ENCODE data around the gene NRP1. TPM values are rescaled to one million over a fixed set of nuclear protein-coding genes. Genes with fewer than 3 reads are reported as not detected.
A peak's percentile ranks its signal among the peaks of the same experiment; 100 is the strongest.
"Not testable (repeated sequence)": the region's sequence is repeated elsewhere in the genome, so short reads cannot be mapped to it uniquely, and the experiment has no call there.

Gene NRP1
- total RNA-seq, 1 experiment from 2014 or later, result 39.6 TPM

- DNase-seq (ENCODE audit: low spot score), result no peak
Observed at GRCh38 chr10:33150146-33150545, 184.3 kb downstream of the NRP1 start.

GRCh38 chr10:33147013-33147310 is 187.5 kb downstream of the NRP1 start:
- no peak for DNase-seq (ENCODE audit: low spot score)

GRCh38 chr10:33146189-33147012 is 188.1 kb downstream of the NRP1 start:
- DNase-seq (ENCODE audit: low spot score), result no peak

- DNase-seq (ENCODE audit: low spot score), result no peak
Observed at GRCh38 chr10:33145451-33146188, 188.8 kb downstream of the NRP1 start.

GRCh38 chr10:33143160-33143728 is 191.2 kb downstream of the NRP1 start:
- peak; percentile 52 for DNase-seq (ENCODE audit: low spot score)

- no peak for DNase-seq (ENCODE audit: low spot score)
Observed at GRCh38 chr10:33142295-33142694, 192.2 kb downstream of the NRP1 start.

- DNase-seq (ENCODE audit: low spot score), result no peak
Observed at GRCh38 chr10:33141251-33141650, 193.2 kb downstream of the NRP1 start.

- DNase-seq (ENCODE audit: low spot score), result no peak
Observed at GRCh38 chr10:33139181-33139646, 195.3 kb downstream of the NRP1 start.

- DNase-seq (ENCODE audit: low spot score), result not testable (repeated sequence)
Observed at GRCh38 chr10:33138686-33139085, 195.8 kb downstream of the NRP1 start.

- DNase-seq (ENCODE audit: low spot score), result no peak
Observed at GRCh38 chr10:33137356-33138005, 197.0 kb downstream of the NRP1 start.

GRCh38 chr10:33136781-33137180 is 197.7 kb downstream of the NRP1 start:
- no peak for DNase-seq (ENCODE audit: low spot score)

- no peak for DNase-seq (ENCODE audit: low spot score)
Observed at GRCh38 chr10:33136271-33136670, 198.2 kb downstream of the NRP1 start.

- peak; percentile 92 for DNase-seq (ENCODE audit: low spot score)
Observed at GRCh38 chr10:33134011-33134751, 200.3 kb downstream of the NRP1 start.

GRCh38 chr10:33133557-33133956 is 200.9 kb downstream of the NRP1 start:
- no peak for DNase-seq (ENCODE audit: low spot score)

GRCh38 chr10:33132626-33133025 is 201.8 kb downstream of the NRP1 start:
- DNase-seq (ENCODE audit: low spot score), result no peak

GRCh38 chr10:33129996-33130386 is 204.5 kb downstream of the NRP1 start:
- DNase-seq (ENCODE audit: low spot score), result peak; percentile 26

GRCh38 chr10:33129141-33129995 is 205.1 kb downstream of the NRP1 start:
- DNase-seq (ENCODE audit: low spot score), result peak; percentile 69

- DNase-seq (ENCODE audit: low spot score), result no peak
Observed at GRCh38 chr10:33127622-33128021, 206.8 kb downstream of the NRP1 start.

Measured in H4 (cell line).